NOMO-1 treated with dmso at 0.1 percent for 144 hours (cell line): Measurements from ENCODE around the gene DENND5B.
"Not testable (repeated sequence)": the region's sequence is repeated elsewhere in the genome, so short reads cannot be mapped to it uniquely, and the experiment has no call there.

Experiments
- DNase-seq: peaks from one replicate; lab custom pipeline; 2025; ENCODE audit not compliant: unreplicated experiment; lab: John Stamatoyannopoulos, UW

Gene DENND5B

DNA sequence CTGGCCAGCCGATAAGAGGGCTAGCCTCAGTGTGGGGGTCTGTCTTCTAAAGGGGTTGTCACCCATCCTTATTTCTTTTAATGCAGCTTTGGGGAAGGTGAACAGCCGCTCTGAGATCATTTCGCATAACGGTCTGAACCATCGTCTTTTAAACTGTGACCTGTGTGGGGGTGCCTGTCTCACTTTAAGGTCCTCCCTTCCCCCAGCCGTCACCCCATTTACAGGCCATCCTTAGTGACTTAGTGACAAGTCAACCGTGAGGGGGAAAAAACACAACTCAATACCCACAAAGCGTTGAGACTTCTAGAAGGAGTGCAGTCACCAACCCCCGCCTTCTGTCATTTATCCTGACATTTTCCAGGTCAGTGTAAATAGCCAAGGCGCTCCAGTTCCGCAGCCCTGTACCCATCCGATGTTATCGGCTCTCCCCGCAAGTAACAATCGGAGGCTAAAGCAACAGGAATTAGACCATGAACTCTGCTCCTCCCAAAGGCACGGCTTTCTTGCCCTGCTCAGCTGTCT is 505 bp upstream of the DENND5B start:
- DNase-seq, result no peak

DNA sequence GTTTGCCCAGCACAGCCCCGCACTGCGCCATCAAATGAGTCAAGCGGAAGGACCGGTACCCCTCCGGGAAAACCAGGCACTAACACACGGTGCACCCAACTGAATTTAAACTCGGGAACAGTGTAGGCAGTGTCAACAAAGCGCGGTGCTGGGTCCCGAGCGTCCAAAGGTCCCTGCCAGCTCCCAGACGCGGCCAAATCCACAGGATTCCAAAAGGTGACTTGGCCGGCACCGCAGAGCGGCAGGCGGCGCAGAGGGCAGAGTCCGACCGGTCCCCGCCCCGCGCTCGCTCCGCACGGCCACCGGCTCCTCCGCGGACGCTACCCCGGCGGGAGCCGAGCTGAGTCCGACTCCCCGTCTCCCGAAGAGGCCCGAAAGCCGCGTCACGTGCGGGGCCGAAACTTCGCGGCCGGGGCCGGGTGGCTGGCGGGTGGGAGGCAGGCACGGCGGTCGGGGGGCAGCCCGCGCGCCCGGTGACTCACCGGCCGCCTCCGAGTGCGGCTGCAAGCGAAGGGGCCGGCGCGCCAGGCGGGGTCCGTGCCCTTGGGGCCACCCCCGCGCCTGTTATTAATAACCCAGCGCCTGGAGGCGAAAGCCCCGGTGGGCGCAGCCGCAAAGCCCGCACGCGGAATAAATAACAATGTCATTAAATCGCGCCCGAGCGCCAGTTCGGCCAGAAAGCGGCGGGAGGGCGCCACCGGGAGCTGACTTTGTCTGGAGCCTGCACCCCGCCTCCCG is 863 bp downstream of the DENND5B start:
- DNase-seq, result peak; percentile 43

DNA sequence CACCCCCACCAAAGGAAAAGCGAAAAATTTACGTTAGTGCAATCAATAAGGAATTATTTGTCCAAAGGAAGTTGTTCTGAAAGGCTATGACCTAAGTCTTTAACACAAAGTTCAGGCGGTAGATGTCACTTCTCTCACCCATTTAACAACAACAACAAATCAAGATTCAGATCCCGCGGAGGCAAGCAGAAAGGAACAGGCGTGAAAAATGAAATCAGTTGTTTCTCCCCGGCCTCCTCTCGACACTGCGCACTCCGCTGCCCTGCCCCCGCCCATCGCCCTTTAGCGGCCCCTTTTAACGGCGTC is 1.4 kb downstream of the DENND5B start:
- no peak for DNase-seq

GRCh38 chr12:31588976-31589375 is 2.0 kb downstream of the DENND5B start:
- no peak for DNase-seq

GRCh38 chr12:31586728-31587127 is 4.2 kb downstream of the DENND5B start:
- no peak for DNase-seq

- DNase-seq, result no peak
These were observed 5.0 kb downstream of the DENND5B start for GRCh38 chr12:31585895-31586294.

DNA sequence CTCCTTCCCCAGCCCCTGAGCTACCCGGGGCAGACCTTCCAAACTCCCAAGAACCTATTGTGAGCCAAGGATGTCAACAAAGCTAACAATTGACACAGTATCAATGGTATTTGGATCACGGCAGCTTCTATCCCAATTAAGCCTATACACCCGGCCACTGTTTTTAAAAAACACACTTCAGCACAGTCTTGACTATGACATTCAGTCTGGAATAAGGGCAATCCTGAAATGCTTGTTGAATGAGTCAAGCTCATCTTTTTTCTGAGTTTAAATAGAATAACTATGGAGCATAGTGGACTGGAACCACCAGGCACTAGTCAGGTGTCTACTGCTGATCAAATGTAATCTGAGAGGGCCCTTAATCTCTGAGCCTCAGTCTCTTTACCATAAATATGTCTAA is 5.7 kb downstream of the DENND5B start:
- DNase-seq, result no peak

GRCh38 chr12:31584782-31585181 is 6.2 kb downstream of the DENND5B start:
- no peak for DNase-seq

GRCh38 chr12:31583878-31584277 is 7.1 kb downstream of the DENND5B start:
- DNase-seq, result no peak

- DNase-seq, result no peak
These were observed 8.8 kb downstream of the DENND5B start for GRCh38 chr12:31582155-31582554.

- no peak for DNase-seq
These were observed 12.3 kb downstream of the DENND5B start for GRCh38 chr12:31578632-31579031.

DNA sequence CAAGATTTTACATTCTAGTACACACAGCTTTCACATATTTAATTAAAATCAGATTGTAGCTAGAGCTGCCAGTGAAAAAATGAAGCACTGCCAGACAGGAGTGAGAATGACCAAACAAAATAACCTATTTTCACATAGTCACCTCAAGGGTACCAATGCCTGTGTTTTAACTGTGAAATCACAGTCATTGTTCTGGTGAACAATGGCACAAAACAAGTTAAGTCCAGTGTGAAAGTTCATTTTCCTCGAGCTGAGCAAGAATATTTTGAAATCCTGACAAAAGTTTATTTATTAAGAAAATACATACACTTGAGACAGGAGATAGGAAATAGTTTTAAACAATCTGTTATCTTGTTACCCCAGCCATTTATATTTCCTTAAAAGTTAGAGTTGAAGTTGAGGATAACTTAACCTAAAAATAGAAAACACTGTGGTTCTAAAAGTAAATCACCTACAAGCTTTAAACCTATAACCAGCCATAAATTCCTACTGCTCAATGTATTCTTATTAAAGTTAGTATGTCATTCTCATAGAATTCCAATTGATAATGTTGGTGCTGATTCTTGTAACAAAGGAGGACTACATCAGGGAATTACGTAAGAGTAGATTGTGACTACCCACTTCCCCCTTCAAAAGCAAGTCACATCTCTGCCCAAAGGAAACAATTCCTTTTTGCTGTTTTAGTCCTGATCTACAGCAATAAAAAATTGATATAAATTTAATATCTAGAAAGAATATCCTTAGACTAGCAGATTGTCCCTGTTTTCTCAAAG is 15.9 kb downstream of the DENND5B start:
- DNase-seq, result no peak

- not testable (repeated sequence) for DNase-seq
These were observed 16.6 kb downstream of the DENND5B start for GRCh38 chr12:31574367-31574766.

- DNase-seq, result no peak
These were observed 17.9 kb downstream of the DENND5B start for GRCh38 chr12:31572900-31573600.

- no peak for DNase-seq
These were observed 20.1 kb downstream of the DENND5B start for GRCh38 chr12:31570880-31571279.

DNA sequence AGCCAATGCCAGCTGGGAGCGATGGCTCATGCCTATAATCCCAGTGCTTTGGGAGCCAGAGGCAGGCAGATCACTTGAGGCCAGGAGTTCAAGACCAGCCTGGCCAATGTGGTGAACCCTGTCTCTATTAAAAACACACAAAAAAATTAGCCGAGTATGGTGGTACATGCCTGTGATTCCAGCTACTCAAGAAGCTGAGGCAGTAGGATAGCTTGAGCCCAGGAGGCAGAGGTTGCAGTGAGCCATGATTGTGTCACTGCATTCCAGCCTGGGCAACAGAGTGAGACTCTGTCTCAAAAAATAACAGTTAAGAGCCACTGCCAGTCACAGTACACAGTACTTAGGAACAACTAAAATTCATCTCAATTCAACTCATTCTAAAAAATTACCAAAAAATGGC is 21.4 kb downstream of the DENND5B start:
- not testable (repeated sequence) for DNase-seq

DNA sequence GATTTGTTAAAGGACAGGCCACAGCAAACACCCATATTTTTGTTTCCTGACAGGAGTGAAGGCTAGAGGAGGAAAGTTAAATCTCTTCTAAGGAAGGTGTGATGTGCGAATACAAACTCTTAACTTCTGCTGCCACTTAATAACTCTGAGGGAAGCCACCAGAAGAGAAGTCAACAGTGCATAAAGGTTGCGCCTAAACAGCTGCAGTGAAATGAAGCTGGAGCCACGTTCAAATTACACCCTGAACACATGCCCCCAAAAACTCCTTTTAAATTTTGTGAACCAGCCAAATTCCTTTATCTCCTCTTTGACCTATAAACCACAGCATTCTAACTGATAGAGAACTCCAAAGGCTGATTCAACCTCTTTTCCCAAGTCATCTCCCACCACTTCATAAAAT is 22.4 kb downstream of the DENND5B start:
- no peak for DNase-seq

DNA sequence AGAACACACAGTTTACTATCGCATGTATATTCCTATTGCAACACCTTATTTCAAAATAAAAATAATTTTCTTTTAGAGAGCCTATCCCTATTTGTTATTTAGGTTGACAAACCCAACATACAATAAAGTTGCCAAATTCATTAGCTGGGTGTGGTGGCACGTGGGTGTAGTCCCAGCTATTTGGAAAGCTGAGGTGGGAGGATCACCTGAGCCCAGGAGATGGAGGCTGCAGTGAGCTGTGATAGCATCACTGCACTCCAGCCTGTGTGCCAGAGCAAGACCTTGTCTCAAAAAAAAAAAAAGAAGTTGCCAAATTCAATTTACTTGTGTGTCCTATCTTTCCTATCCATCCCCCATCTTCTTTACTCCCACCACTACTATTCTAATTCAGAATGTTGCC is 23.9 kb downstream of the DENND5B start:
- DNase-seq, result no peak

DNA sequence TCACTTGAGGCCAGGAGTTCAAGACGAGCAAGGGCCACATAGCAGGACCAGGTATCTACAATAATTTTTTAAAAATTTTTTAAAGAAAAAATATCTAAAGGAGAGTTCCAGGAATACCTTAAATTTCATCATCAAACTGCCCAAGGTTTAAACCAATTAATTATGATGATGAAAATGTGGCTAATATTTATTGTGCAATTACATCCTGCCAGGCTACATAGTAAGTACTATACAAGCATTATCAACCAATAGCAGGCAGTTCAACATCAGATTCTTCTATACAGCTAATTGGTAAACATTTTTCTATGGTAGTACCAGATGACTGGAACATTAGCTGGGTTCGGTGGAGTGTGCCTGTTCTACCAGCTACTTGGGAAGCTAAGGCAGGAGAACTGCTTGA is 24.4 kb downstream of the DENND5B start:
- no peak for DNase-seq

GRCh38 chr12:31562594-31563328 is 28.2 kb downstream of the DENND5B start:
- DNase-seq, result no peak

DNA sequence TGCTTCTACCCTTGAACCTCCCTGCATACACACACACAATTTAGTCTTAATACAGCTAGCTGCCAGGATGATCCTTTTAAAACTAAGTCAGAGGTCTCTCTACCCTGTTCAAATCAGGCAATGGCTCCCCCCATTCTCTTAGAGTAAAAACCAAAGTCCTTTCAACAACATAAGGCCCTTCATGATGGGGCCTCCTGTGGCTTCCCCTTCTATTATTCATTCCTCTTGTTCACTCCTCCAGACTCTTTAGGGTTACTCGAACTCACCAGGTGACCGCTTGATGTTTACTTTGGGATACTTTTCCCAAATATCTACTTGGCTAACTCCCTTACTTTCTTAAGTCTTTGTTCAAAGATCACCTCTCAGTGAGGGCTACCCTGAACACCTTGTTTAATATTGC is 30.4 kb downstream of the DENND5B start:
- DNase-seq, result no peak
